ENCODE measurements around the gene B3GALNT2.

The B3GALNT2 gene

DNA sequence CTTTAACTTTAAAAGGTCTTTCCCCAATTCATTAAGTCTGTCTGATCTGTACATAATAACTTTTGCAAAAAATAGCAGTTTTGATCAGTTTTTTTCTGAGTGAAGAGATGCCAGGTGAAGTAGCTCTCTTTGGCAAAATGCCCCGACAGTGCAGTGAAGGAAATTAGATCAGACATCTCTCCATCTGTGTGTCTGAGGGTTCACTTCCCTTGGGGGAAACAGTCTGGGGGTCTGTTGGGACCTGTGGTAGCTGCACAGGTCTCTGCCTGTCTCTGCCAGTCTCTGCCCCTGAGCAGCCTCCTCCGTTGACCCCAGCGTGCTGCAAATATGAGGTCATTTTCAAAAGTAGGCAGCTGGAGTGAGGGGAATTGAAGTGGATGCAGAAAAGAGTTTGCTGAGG is 82.5 kb downstream of the B3GALNT2 start:
- no peak overlapping the region for H2AFZ ChIP-seq (ENCODE audit: low read length)
- H3K36me3 ChIP-seq (ENCODE audit: insufficient read depth, low read length) = peaks cover 5% of the 10 kb centered on the region; the same call in 1 of the 2 replicates
- peaks cover 9% of the 10 kb centered on the region; the same call in 1 of the 2 replicates for H3K79me2 ChIP-seq (ENCODE audit: insufficient read depth, low read length)
- no peaks in the 10 kb centered on the region for H3K9me3 ChIP-seq (ENCODE audit: insufficient read depth, low read depth, low read length)
- H3K4me1 ChIP-seq (ENCODE audit: insufficient read depth, low read length, poor library complexity, severe bottlenecking) = peaks cover 24% of the 10 kb centered on the region
- H3K27me3 ChIP-seq (ENCODE audit: insufficient read depth, low read length, poor library complexity, severe bottlenecking) = no peaks in the 10 kb centered on the region
- no peak overlapping the region for H3K9ac ChIP-seq (ENCODE audit: low read depth, low read length, poor library complexity, severe bottlenecking)
- H3F3A ChIP-seq (ENCODE audit: low read depth) = no peaks in the 10 kb centered on the region
- TF ChIP-seq, protein P1, sequence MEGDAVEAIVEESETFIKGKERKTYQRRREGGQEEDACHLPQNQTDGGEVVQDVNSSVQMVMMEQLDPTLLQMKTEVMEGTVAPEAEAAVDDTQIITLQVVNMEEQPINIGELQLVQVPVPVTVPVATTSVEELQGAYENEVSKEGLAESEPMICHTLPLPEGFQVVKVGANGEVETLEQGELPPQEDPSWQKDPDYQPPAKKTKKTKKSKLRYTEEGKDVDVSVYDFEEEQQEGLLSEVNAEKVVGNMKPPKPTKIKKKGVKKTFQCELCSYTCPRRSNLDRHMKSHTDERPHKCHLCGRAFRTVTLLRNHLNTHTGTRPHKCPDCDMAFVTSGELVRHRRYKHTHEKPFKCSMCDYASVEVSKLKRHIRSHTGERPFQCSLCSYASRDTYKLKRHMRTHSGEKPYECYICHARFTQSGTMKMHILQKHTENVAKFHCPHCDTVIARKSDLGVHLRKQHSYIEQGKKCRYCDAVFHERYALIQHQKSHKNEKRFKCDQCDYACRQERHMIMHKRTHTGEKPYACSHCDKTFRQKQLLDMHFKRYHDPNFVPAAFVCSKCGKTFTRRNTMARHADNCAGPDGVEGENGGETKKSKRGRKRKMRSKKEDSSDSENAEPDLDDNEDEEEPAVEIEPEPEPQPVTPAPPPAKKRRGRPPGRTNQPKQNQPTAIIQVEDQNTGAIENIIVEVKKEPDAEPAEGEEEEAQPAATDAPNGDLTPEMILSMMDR (conservative IDR thresholded peaks at IDR 0.05; ENCODE audit: low read length) = no peak
- TF ChIP-seq EZH2phosphoT487 (IDR thresholded peaks at IDR 0.05; ENCODE audit: borderline replicate concordance) = no peak
- no peak overlapping the region for H3K4me3 ChIP-seq (ENCODE audit: low read length, poor library complexity, severe bottlenecking)
- peak overlapping the region; percentile 40 for H3K4me2 ChIP-seq (ENCODE audit: low read depth, low read length, poor library complexity, severe bottlenecking)
- H4K20me1 ChIP-seq (ENCODE audit: insufficient read depth, low read length, poor library complexity, severe bottlenecking) = no peaks in the 10 kb centered on the region
- no peaks in the 10 kb centered on the region for H3K9me2 ChIP-seq (replicated peaks; ENCODE audit: low read depth, low read length)

DNA sequence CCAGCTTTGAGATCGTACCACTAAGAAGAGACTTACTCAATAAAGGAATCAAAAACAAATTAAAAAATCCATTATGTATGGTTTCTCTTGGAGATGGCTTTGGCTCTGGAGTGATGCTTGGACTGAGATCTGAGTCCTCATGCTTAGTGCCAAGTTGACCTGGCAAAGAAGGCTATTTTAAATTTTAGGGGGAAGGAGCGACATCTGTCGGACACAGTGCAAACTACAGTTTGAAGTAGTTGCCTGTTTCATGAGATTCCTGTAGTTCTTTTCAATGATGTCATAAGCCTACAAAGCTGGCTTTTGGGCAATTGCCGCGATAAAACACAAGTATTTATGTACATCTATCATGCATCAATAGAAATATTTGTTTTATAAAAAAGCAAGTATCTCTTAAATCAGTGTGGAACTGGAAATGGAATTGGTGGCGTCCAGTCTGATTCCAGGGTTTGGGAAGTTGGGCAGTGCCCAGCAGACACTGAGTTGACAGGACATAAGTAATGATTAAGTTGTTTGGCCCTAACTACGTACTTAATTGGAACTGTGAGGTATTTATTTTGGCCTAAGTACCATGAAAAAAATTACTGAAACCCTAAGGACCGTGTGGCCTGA is 87.1 kb downstream of the B3GALNT2 start:
- Histone ChIP-seq H3K9me2 (replicated peaks; ENCODE audit: low read depth, low read length) (no peaks in the 10 kb centered on the region), H3K4me1 (ENCODE audit: insufficient read depth, low read length, poor library complexity, severe bottlenecking) (peaks cover 7% of the 10 kb centered on the region), H3K27me3 (ENCODE audit: insufficient read depth, low read length, poor library complexity, severe bottlenecking) (no peaks in the 10 kb centered on the region), H3K9ac (ENCODE audit: low read depth, low read length, poor library complexity, severe bottlenecking) (no peak overlapping the region), H4K20me1 (ENCODE audit: insufficient read depth, low read length, poor library complexity, severe bottlenecking) (no peaks in the 10 kb centered on the region), H3K4me3 (ENCODE audit: low read length, poor library complexity, severe bottlenecking) (no peak overlapping the region), H3K9me3 (ENCODE audit: insufficient read depth, low read depth, low read length) (no peaks in the 10 kb centered on the region), H3K4me2 (ENCODE audit: low read depth, low read length, poor library complexity, severe bottlenecking) (no peak overlapping the region), H3F3A (ENCODE audit: low read depth) (no peaks in the 10 kb centered on the region), H2AFZ (ENCODE audit: low read length) (no peak overlapping the region), H3K79me2 (ENCODE audit: insufficient read depth, low read length) (no peaks in the 10 kb centered on the region), H3K36me3 (ENCODE audit: insufficient read depth, low read length) (peaks cover 16% of the 10 kb centered on the region; the same call in 1 of the 2 replicates)
- no peak for TF ChIP-seq EZH2phosphoT487 (IDR thresholded peaks at IDR 0.05; ENCODE audit: borderline replicate concordance)
- TF ChIP-seq, protein P1 (conservative IDR thresholded peaks at IDR 0.05; ENCODE audit: low read length) = peak; percentile 89

DNA sequence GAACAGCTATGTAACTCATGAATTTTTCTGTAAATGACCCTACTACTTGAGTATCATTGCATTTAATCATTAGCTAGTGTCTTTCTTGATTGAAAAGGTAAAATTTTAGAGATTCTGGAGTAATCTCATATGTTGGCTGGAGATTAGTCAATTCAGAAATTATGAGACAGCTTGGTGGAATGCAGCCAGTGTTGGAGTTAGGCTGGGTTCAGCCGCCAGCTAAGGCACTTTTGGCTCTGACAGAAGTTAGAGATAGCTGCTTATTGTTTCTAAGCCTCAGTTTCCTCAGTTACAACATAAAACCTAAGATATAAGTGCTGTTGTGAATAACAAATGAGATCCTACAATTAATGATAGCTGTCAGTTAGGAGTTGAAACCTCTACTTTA is 87.6 kb downstream of the B3GALNT2 start:
- no peaks in the 10 kb centered on the region for H3K79me2 ChIP-seq (ENCODE audit: insufficient read depth, low read length)
- no peaks in the 10 kb centered on the region for H3K9me3 ChIP-seq (ENCODE audit: insufficient read depth, low read depth, low read length)
- H4K20me1 ChIP-seq (ENCODE audit: insufficient read depth, low read length, poor library complexity, severe bottlenecking) = no peaks in the 10 kb centered on the region
- H3K4me1 ChIP-seq (ENCODE audit: insufficient read depth, low read length, poor library complexity, severe bottlenecking) = peaks cover 2% of the 10 kb centered on the region
- H3K4me2 ChIP-seq (ENCODE audit: low read depth, low read length, poor library complexity, severe bottlenecking) = no peak overlapping the region
- H3F3A ChIP-seq (ENCODE audit: low read depth) = no peaks in the 10 kb centered on the region
- peaks cover 16% of the 10 kb centered on the region; the same call in 1 of the 2 replicates for H3K36me3 ChIP-seq (ENCODE audit: insufficient read depth, low read length)
- H3K4me3 ChIP-seq (ENCODE audit: low read length, poor library complexity, severe bottlenecking) = no peak overlapping the region
- no peaks in the 10 kb centered on the region for H3K9me2 ChIP-seq (replicated peaks; ENCODE audit: low read depth, low read length)
- H3K27me3 ChIP-seq (ENCODE audit: insufficient read depth, low read length, poor library complexity, severe bottlenecking) = no peaks in the 10 kb centered on the region
- H3K9ac ChIP-seq (ENCODE audit: low read depth, low read length, poor library complexity, severe bottlenecking) = no peak overlapping the region
- TF ChIP-seq, protein P1 (conservative IDR thresholded peaks at IDR 0.05; ENCODE audit: low read length) = no peak
- no peak for TF ChIP-seq EZH2phosphoT487 (IDR thresholded peaks at IDR 0.05; ENCODE audit: borderline replicate concordance)
- H2AFZ ChIP-seq (ENCODE audit: low read length) = no peak overlapping the region

All from Loucy (cell line).